ENCODE measurements around the gene GLRA1. TPM values are rescaled to one million over a fixed set of nuclear protein-coding genes. Genes with fewer than 3 reads are reported as not detected.
"Not testable (repeated sequence)": the region's sequence is repeated elsewhere in the genome, so short reads cannot be mapped to it uniquely, and the experiment has no call there.

GLRA1 gene
- total RNA-seq, 2 donors from 2014 or later, result not detected

DNA sequence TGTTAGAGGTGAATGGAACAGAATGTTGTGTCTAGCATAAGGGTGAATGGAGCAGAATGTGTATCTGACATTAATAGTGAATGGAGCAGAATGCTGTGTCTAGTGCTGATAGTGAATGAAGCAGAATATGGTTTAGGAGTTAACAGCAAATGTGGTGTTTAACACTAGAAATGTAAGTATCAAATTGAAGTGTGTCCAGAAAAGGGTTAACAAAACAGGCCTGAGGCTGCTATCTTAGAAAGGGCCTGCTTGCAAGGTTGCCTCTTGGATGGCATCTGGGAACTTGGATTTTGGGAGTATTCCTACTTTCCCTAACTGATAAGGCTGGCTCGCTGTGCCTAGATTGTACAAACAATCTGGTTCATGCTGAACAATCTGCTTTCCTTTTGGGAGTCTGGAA is 76.8 kb downstream of the GLRA1 start:
- TF ChIP-seq, protein P1, sequence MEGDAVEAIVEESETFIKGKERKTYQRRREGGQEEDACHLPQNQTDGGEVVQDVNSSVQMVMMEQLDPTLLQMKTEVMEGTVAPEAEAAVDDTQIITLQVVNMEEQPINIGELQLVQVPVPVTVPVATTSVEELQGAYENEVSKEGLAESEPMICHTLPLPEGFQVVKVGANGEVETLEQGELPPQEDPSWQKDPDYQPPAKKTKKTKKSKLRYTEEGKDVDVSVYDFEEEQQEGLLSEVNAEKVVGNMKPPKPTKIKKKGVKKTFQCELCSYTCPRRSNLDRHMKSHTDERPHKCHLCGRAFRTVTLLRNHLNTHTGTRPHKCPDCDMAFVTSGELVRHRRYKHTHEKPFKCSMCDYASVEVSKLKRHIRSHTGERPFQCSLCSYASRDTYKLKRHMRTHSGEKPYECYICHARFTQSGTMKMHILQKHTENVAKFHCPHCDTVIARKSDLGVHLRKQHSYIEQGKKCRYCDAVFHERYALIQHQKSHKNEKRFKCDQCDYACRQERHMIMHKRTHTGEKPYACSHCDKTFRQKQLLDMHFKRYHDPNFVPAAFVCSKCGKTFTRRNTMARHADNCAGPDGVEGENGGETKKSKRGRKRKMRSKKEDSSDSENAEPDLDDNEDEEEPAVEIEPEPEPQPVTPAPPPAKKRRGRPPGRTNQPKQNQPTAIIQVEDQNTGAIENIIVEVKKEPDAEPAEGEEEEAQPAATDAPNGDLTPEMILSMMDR (IDR thresholded peaks at IDR 0.05), result no peak
- no peaks in the 10 kb centered on the region for H3K4me1 ChIP-seq
- no peak for DNase-seq
- H3K9ac ChIP-seq (ENCODE audit: low read depth in 2 of 2, low read length in 2 of 2), result no peak overlapping the region
- H3K27ac ChIP-seq, result no peak overlapping the region
- H3K4me3 ChIP-seq, result no peak overlapping the region
- no peaks in the 10 kb centered on the region for H3K27me3 ChIP-seq
- H3K36me3 ChIP-seq, result no peaks in the 10 kb centered on the region
- H3K9me3 ChIP-seq, result no peaks in the 10 kb centered on the region
- intact Hi-C loops (cut with DNase I), result no loop called here

DNA sequence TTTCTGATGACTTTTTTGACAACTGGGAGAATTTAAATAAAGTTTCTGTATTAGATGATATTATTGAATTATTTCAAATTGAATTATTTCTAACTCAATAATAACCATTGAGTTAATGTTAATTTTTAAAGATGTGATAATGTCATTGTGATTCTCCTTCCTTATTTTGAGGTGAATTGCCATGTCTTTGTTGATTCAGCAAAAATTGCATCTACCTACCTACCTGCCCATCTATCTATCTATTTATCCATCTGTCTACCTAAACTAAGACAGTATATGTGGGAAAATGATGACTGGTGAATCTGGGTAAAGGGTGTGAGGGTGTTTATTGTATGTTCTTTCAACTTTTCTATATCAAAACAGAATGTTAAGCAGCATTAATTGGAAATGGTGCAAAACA is 77.9 kb downstream of the GLRA1 start:
- H3K9me3 ChIP-seq, result no peaks in the 10 kb centered on the region
- DNase-seq, result no peak

DNA sequence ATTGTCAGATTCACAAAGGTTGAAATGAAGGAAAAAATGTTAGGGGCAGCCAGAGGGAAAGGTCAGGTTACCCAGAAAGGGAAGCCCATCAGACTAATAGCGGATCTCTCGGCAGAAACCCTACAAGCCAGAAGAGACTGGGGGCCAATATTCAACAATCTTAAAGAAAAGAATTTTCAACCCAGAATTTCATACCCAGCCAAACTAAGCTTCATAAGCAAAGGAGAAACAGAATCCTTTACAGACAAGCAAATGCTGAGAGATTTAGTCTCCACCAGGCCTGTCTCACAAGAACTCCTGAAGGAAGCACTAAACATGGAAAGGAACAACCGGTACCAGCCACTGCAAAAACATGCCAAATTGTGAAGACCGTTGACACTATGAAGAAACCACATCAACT is 91.8 kb downstream of the GLRA1 start:
- H3K4me3 ChIP-seq; H3K9ac ChIP-seq (ENCODE audit: low read depth in 2 of 2, low read length in 2 of 2); H3K27me3 ChIP-seq; H3K4me1 ChIP-seq; H3K9me3 ChIP-seq; H3K27ac ChIP-seq; intact Hi-C loops (cut with DNase I); DNase-seq; H3K36me3 ChIP-seq: not testable (repeated sequence)

More for the DNA sequence above, 77.9 kb downstream of the GLRA1 start:
- Histone ChIP-seq H3K27ac (no peak overlapping the region), H3K4me1 (no peaks in the 10 kb centered on the region), H3K36me3 (no peaks in the 10 kb centered on the region), H3K9ac (ENCODE audit: low read depth in 2 of 2, low read length in 2 of 2) (no peak overlapping the region), H3K27me3 (no peaks in the 10 kb centered on the region), H3K4me3 (no peak overlapping the region)
- intact Hi-C loops (cut with DNase I), result no loop called here
- TF ChIP-seq, protein P1 (IDR thresholded peaks at IDR 0.05), result no peak

DNA sequence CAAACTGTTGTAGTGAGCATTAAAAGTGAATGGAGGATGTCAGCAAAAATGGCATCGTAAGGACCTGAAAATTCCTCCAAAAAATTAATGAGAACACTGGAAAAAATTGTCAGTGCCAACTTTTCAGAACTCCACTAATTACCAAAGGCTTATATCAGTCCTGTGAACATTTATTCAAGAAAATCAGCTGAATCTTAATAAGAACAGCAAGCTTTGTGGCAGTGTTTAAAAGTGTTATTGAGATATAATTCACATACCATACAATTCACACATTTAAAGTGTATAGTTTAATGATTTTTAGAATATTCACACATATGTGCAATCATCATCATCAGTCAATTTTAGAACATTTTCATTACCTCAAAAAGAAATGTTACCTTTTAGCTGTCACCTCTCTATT is 95.3 kb downstream of the GLRA1 start:
- DNase-seq, result no peak
- Histone ChIP-seq H3K4me1 (no peaks in the 10 kb centered on the region), H3K4me3 (no peak overlapping the region), H3K9ac (ENCODE audit: low read depth in 2 of 2, low read length in 2 of 2) (no peak overlapping the region), H3K27ac (no peak overlapping the region), H3K9me3 (no peaks in the 10 kb centered on the region), H3K27me3 (no peaks in the 10 kb centered on the region), H3K36me3 (no peaks in the 10 kb centered on the region)
- intact Hi-C loops (cut with DNase I), result loop anchor here (5.0 to 10.0 kb wide), 2 partner anchors 525 to 678 kb away; no protein-coding TSS in a partner anchor
- TF ChIP-seq, protein P1 (IDR thresholded peaks at IDR 0.05), result no peak

DNA sequence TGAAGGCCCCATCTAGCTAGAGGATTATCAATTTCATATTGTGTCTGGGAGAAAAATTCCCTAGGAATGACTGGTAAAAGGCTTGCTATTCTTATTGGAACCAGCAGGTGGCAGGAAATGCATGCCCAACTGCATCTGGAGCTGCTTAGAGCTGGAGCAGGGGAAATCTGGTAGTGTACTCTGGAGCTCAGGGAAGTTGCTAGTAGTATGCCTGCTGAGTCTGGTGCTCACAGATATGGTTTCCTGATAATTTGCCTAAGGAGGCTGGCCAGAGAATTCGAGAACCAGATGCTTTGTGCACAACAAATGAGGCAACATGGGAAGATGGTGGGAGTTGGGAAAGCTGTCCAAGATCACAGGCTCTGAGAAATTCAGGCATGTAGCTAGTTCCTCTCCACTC is 99.2 kb downstream of the GLRA1 start:
- Histone ChIP-seq H3K4me3 (no peak overlapping the region), H3K4me1 (no peaks in the 10 kb centered on the region), H3K9me3 (no peaks in the 10 kb centered on the region), H3K9ac (ENCODE audit: low read depth in 2 of 2, low read length in 2 of 2) (no peak overlapping the region), H3K27me3 (no peaks in the 10 kb centered on the region), H3K27ac (no peak overlapping the region), H3K36me3 (no peaks in the 10 kb centered on the region)
- TF ChIP-seq, protein P1 (IDR thresholded peaks at IDR 0.05), result peak; percentile 88
- DNase-seq, result peak; percentile 65
- intact Hi-C loops (cut with DNase I), result loop anchor here (1.0 to 10.0 kb wide), 3 partner anchors 318 to 682 kb away; no protein-coding TSS in a partner anchor

DNA sequence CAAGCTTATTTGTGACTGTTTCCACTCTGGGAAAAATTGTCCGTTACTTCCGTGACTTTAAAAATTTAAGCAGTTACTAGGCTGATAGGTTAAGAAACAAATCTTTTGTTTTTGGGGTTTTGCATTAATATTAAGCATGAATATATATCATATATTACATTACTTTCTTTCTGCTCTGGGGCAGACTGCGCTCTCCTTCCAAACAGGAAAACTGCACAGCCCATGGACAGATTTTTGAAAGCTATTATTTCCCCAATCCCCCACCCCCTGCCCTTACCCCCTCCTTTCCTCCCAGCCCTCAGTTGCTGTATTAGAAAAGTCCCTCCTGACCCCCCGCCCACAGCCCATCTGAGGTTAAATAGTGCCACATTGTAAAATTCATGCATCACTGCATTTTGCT is 102.5 kb downstream of the GLRA1 start:
- Histone ChIP-seq H3K4me3 (no peak overlapping the region), H3K4me1 (no peaks in the 10 kb centered on the region), H3K27ac (no peak overlapping the region), H3K9ac (ENCODE audit: low read depth in 2 of 2, low read length in 2 of 2) (no peak overlapping the region), H3K9me3 (no peaks in the 10 kb centered on the region), H3K27me3 (no peaks in the 10 kb centered on the region), H3K36me3 (no peaks in the 10 kb centered on the region)
- no peak for DNase-seq
- TF ChIP-seq, protein P1 (IDR thresholded peaks at IDR 0.05), result no peak
- intact Hi-C loops (cut with DNase I), result loop anchor here (10.0 kb wide), 1 partner anchor 533 kb away; no protein-coding TSS in a partner anchor

Data from colonic mucosa (tissue), 4 donors.